Right lobe of liver (tissue), 4 donors: ENCODE results near the gene ZKSCAN3.
"Not testable (repeated sequence)": the region's sequence is repeated elsewhere in the genome, so short reads cannot be mapped to it uniquely, and the experiment has no call there.

Experiments used
- CTCF ChIP-seq, 4 donors: fragments of 200-600 bp in 3 of 4; fragments of 450-650 bp in 1 of 4; IDR thresholded peaks; one replicate each; pipeline versions ENCODE4 v1.5.1 to v1.8.0; 2016 to 2022; ENCODE audit warnings: antibody characterized with exemption in 4 of 4, mild to moderate bottlenecking in 2 of 4
- POLR2A ChIP-seq: fragments of 450-650 bp; IDR thresholded peaks from one replicate; pipeline ENCODE4 v1.6.1; 2017; ENCODE audit warnings: antibody characterized with exemption, mild to moderate bottlenecking
- donor health status: DM: no; HTN: no; CAD: no.
- donor health status: DM: no; HTN: no; CAD: no.
- donor health status: DM: no; HTN: yes; CAD: no.

- TF ChIP-seq CTCF (IDR thresholded peaks at IDR 0.05); POLR2A: not testable (repeated sequence)
Measured at GRCh38 chr6:28306363-28306762, 43.4 kb upstream of the ZKSCAN3 start.
